HG03558 (cell line): ENCODE data around the gene CCL17.
"Not testable (repeated sequence)": the region's sequence is repeated elsewhere in the genome, so short reads cannot be mapped to it uniquely, and the experiment has no call there.

Experiments
- ATAC-seq: cut with Tn5 transposase; IDR thresholded peaks from one replicate; pipeline ENCODE4 v1.9.1; 2021; ENCODE audit warnings: moderate number of reproducible peaks; ENCODE audit not compliant: unreplicated experiment; ENCODE audit errors: extremely low read depth

CCL17 gene

DNA sequence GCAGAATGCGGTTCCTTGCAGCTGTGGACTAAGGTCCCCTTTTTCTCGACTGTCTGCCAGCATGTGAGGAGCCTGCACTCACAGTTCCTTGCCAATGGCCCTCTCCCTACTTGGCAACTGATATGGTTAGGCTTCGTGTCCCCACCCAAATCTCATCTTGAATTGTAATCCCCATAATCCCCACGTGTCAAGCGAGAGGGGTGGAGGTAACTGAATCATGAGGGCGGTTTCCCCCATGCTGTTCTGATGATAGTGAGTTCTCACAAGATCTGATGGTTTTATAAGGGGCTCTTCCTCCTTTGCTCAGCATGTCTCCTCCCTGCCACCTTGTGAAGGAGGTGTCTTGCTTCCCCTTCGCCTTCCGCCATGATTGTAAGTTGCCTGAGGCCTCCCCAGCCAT lies 22.7 kb downstream of the CCL17 start:
- ATAC-seq = no peak

DNA sequence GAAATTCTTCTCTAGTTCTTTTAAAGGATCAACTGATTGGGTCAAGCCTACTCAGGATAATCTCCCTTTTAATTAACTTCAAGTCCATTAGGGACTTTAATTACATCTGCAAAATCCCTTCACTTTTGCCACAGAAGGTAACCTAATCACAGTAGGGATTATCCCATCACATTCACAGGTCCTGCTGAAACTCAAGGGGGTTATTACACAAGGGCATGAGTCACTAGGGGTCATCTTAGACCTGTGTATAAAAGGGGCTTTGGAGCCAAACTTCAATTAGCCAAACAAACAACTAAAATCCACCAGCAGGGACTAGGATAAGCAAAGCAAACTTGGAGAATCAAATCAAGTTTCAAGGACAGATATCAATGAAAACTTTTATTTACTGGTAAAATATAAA lies 23.3 kb downstream of the CCL17 start:
- ATAC-seq = no peak

- ATAC-seq = no peak
These were observed 26.4 kb downstream of the CCL17 start for GRCh38 chr16:57430955-57431354.

DNA sequence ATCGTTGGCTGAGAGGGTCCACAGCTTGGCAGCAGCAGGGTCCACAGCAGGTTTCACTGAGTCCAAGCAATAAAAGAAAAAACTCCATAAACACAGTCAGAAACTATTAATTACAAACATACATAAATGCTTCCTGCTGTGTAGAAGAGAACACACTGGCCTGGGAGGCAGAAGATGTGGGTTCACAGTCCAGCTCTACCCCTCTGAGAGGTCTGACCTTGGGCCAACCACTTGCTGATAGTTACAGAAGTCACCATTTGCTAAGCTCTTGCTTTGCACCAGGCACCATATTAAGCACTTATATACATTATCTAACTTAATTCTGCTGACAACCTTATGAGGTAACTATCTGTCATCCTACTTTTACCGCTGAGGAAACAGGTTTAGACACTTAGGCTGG lies 27.9 kb downstream of the CCL17 start:
- no peak for ATAC-seq

GRCh38 chr16:57432989-57433388 lies 28.4 kb downstream of the CCL17 start:
- ATAC-seq = no peak

- ATAC-seq = no peak
These were observed 29.4 kb downstream of the CCL17 start for GRCh38 chr16:57434003-57434402.

DNA sequence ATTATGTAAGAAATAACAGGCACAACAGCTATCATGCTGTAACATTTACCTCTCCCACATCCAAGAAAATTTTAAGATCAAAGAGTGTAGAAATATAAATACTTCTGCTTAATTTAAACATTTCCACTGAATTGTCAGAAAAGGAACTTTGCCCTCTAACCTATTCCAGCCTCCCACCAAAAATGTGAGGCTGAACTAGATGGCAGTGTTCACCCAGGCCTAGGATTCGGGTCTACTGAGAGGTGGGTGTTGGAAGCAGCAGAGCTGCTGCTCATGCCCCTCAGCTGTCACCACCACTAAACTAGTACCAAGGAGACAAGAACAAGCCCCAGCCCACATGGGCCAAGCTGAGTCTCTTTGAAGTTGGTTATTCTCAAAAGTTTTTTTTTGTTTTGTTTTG lies 31.3 kb downstream of the CCL17 start:
- ATAC-seq = no peak

GRCh38 chr16:57439947-57440346 lies 35.4 kb downstream of the CCL17 start:
- ATAC-seq = not testable (repeated sequence)

- ATAC-seq = not testable (repeated sequence)
These were observed 36.0 kb downstream of the CCL17 start for GRCh38 chr16:57440551-57440950.

- ATAC-seq = no peak
These were observed 40.1 kb downstream of the CCL17 start for GRCh38 chr16:57444711-57445110.

DNA sequence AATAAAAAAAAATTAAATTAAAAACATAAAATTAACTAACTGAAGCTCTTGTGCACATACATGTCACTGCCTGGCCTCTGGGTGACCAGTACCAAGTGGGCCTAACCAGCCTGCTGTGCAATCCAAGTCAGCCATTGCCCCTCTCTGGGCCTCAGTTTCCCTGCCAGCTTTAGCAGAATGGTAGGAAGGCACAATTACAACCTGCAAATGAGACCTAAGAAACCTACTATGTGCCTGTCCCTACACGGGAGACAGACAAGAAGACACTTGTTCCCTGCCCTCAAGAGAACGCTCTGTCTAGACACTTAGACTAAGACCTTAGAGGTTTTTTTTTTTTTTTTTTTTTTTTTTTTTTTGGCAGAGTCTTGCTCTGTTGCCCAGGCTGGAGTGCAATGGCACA lies 40.9 kb downstream of the CCL17 start:
- no peak for ATAC-seq

DNA sequence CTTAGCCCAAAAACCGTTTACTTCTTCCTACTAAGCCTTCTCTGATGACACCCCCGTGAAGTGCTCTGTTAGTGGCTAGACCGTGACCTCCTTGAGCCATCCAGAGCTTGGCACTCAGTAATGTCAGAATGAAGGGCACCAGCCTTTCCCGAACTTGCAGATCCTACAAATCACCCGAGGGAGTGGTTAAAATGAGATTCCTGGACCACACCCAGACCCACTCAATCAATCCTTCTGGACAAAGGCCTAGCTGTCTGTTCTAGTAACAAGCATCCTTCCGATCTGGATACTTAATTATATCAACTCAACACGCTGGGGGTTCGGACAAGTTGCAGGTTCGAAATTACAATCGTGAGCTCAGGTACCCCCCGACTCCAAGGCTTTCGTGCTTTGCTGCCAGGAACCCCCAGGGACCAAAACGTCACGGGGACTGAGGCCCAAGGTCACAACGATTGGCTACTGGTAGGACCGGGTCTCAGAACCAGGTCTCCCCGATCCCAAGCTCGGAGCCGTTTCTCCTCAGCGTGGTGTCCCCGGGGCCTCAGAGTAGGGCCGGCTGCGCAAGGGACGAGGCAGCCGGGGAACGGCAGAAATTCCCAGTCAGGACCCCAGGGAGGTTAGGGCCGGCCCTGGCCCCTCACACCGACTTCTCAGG lies 42.1 kb downstream of the CCL17 start:
- no peak for ATAC-seq

- peak; percentile 91 for ATAC-seq
These were observed 42.8 kb downstream of the CCL17 start, which contains the start of the genes CIAPIN1 and COQ9 for GRCh38 chr16:57447186-57447962. TSS of gene CIAPIN1 (minus strand) at chr16:57447385. CDS start at chr16:57440928, 6,457 bp downstream. TSS of gene COQ9 (plus strand) at chr16:57447479. CDS start at chr16:57447506, 27 bp downstream.

DNA sequence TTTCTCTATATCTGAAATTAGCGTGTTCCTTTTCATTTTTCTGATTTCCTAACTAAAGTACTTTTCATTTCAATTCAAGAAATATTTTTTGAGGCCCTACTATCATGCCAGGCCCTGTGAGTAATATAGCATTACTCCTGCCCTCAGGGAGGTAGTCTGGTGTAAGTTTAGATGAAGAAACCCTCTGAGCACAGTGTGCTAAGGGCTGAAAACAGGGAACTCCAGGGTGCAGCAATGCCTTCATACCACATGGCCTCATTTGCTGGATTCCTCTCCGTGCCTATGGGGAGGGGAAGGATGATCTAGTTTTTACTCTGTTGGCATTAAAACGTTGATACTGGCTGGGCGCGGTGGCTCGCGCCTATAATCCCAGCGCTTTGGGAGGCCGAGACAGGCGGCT lies 47.5 kb downstream of the CCL17 start:
- ATAC-seq = no peak

DNA sequence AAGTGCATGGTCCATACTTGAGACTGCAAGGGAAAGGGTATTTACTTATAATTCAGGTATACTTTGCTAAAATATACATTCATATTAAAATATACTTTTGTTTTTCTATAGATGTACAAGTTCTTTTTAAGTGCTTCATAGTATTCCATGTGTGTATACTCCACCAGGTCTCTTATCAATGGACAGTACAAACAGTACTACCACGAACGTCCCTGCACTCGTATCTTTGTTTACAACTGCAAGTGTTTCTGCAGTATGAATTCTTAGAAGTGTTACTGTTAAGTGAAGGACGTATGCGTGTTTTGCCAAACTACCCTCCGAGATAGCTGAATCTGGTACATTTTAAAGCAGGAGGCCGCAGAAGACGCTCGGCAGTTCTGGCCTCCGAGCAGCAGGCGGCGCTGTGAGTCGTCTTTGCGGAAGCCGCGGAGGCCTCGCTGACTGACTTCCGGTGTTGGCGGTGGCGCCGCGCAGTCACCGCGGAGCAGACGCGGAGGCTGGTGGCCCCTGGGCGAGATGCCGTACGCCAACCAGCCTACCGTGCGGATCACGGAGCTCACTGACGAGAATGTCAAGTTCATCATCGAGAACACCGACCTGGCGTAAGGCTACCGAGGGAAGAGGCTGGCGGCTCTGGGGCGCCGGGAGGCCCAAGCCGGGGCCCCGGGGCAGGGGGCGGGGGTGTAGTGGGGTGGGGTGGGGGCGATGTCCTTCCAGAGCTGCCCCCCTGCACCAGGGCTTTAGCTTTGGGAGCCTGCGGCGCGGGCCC lies 57.8 kb downstream of the CCL17 start, which contains the start of gene POLR2C:
Gene POLR2C (plus strand): TSS at position 471 of the 769 bp plus-strand sequence. CDS start 46 bp downstream, at position 517.
- peak; percentile 51 for ATAC-seq

DNA sequence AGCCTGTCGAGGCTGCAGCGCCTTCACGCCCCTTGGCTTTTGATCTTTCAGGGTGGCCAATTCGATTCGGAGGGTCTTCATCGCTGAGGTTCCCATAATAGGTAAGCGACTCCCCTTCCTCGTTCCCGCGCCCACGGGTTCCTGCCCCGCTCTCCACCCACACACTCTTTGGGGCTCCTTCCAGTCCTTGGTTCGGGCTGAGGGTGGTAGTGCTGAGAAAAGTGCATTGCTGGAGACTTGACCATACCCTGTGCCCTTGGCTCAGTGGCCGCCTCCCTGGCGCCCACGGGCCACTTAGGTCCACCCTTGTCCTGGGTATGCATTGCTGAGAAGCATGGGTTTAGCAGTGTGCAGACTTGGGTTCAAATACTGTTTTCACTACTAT lies 58.4 kb downstream of the CCL17 start:
- no peak for ATAC-seq

DNA sequence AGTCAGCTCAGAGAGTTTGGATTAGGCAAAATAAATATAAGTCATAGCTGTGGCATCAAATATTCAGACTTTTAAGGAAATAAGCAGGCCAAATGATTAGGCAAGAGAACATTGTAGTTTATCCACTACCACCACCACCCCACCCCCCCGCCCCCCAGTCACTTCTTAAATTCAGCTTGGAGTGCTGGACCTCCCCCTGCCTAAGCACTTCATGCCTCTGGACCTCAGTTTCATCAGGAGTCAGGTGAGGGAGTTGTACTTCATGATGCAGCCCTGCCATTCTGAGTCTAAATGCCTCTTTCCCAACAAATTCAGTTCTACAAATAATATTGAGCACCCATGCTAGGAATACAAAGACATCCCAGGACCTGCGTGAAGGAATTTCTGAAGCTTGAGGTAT lies 60.0 kb downstream of the CCL17 start:
- ATAC-seq = no peak
